GM19372 (cell line): ENCODE results near the gene ZNF277.
A peak's percentile ranks its signal among the peaks of the same experiment; 100 is the strongest.
"Not testable (repeated sequence)": the region's sequence is repeated elsewhere in the genome, so short reads cannot be mapped to it uniquely, and the experiment has no call there.

ENCODE experiments used
- ATAC-seq: cut with Tn5 transposase; IDR thresholded peaks from one replicate; pipeline ENCODE4 v1.9.1; 2021; ENCODE audit warnings: mild to moderate bottlenecking, low read depth, moderate library complexity; ENCODE audit not compliant: unreplicated experiment

ZNF277 gene

GRCh38 chr7:112283382-112283910 is 77.0 kb downstream of the ZNF277 start:
- ATAC-seq, result peak; percentile 53

- ATAC-seq, result no peak
Measured at GRCh38 chr7:112286250-112287086, 80.0 kb downstream of the ZNF277 start.

- no peak for ATAC-seq
Measured at GRCh38 chr7:112288301-112288700, 81.8 kb downstream of the ZNF277 start.

GRCh38 chr7:112290065-112290464 is 83.6 kb downstream of the ZNF277 start:
- ATAC-seq, result no peak

GRCh38 chr7:112292162-112292561 is 85.7 kb downstream of the ZNF277 start:
- ATAC-seq, result no peak

- ATAC-seq, result no peak
Measured at GRCh38 chr7:112293416-112293815, 86.9 kb downstream of the ZNF277 start.

GRCh38 chr7:112296432-112296831 is 89.9 kb downstream of the ZNF277 start:
- no peak for ATAC-seq

GRCh38 chr7:112297681-112298080 is 91.2 kb downstream of the ZNF277 start:
- ATAC-seq, result no peak

- no peak for ATAC-seq
Measured at GRCh38 chr7:112298543-112299100, 92.1 kb downstream of the ZNF277 start.

- no peak for ATAC-seq
Measured at GRCh38 chr7:112300072-112300471, 93.6 kb downstream of the ZNF277 start.

GRCh38 chr7:112300831-112301407 is 94.4 kb downstream of the ZNF277 start:
- no peak for ATAC-seq

- ATAC-seq, result no peak
Measured at GRCh38 chr7:112302566-112302965, 96.1 kb downstream of the ZNF277 start.

GRCh38 chr7:112306903-112307302 is 100.4 kb downstream of the ZNF277 start:
- ATAC-seq, result no peak

GRCh38 chr7:112307506-112307905 is 101.0 kb downstream of the ZNF277 start:
- ATAC-seq, result no peak

GRCh38 chr7:112308974-112309373 is 102.5 kb downstream of the ZNF277 start:
- ATAC-seq, result no peak

GRCh38 chr7:112316803-112317202 is 110.3 kb downstream of the ZNF277 start:
- ATAC-seq, result not testable (repeated sequence)

- ATAC-seq, result no peak
Measured at GRCh38 chr7:112322070-112322469, 115.6 kb downstream of the ZNF277 start.

GRCh38 chr7:112327566-112327965 is 121.1 kb downstream of the ZNF277 start:
- no peak for ATAC-seq

- no peak for ATAC-seq
Measured at GRCh38 chr7:112331492-112331891, 125.0 kb downstream of the ZNF277 start.

GRCh38 chr7:112334366-112334765 is 127.9 kb downstream of the ZNF277 start:
- no peak for ATAC-seq

- no peak for ATAC-seq
Measured at GRCh38 chr7:112336261-112336660, 129.8 kb downstream of the ZNF277 start.
